Gastrocnemius medialis (tissue), 4 donors: ENCODE data around the gene ALPP. TPM values are rescaled to one million over a fixed set of nuclear protein-coding genes. Genes with fewer than 3 reads are reported as not detected.

ENCODE experiments used
- ATAC-seq, 2 donors: fragments of 150-250 bp; one replicate each; pipeline ENCODE4 v1.9.1; 2016
- DNase-seq, 2 donors: peaks; one replicate each; pipeline ENCODE4 v3.0.0-alpha.2; 2019
- H3K27ac ChIP-seq, 4 donors: fragments of 200-600 bp; sonication (generic); 1 replicate in 1 of 4; 2 replicates in 3 of 4; pipeline ENCODE4 v1.5.1; 2016 to 2018; ENCODE audit warnings: mild to moderate bottlenecking in 2 of 4, moderate library complexity in 1 of 4
- H3K27me3 ChIP-seq, 3 donors: fragments of 200-600 bp; sonication (generic) in 2 of 3; 1 replicate in 1 of 3; 2 replicates in 2 of 3; pipeline versions ENCODE4 v1.5.1 to v1.6.0; 2016 to 2019; ENCODE audit warnings: mild to moderate bottlenecking in 1 of 3, moderate library complexity in 1 of 3
- H3K36me3 ChIP-seq, 2 donors: fragments of 200-600 bp; sonication (generic) in 1 of 2; one replicate each; pipeline ENCODE4 v1.5.1; 2017 to 2018
- H3K4me1 ChIP-seq, 2 donors: fragments of 200-600 bp; sonication (generic) in 1 of 2; one replicate each; pipeline ENCODE4 v1.5.1; 2016 to 2017; ENCODE audit warnings: mild to moderate bottlenecking in 2 of 2
- H3K4me3 ChIP-seq, 4 donors: fragments of 200-600 bp; sonication (generic) in 3 of 4; 1 replicate in 1 of 4; 2 replicates in 3 of 4; pipeline ENCODE4 v1.5.1; 2016 to 2019; ENCODE audit warnings: mild to moderate bottlenecking in 2 of 4
- H3K9me3 ChIP-seq, 3 donors: fragments of 200-600 bp; sonication (generic) in 2 of 3; 1 replicate in 1 of 3; 2 replicates in 2 of 3; pipeline ENCODE4 v1.5.1; 2016 to 2019
- CTCF ChIP-seq, 5 experiments: fragments of 450-650 bp in 3 of 5; fragments of 200-600 bp in 2 of 5; sonication (generic) in 2 of 5; IDR thresholded peaks in 4 of 5; conservative IDR thresholded peaks in 1 of 5; 1 replicate in 4 of 5; 2 replicates in 1 of 5; pipeline ENCODE4 v1.5.1; 2016 to 2019; ENCODE audit warnings: antibody characterized with exemption in 5 of 5, mild to moderate bottlenecking in 3 of 5, moderate library complexity in 3 of 5
- POLR2A ChIP-seq, 2 donors: fragments of 450-650 bp; IDR thresholded peaks; one replicate each; pipeline ENCODE4 v1.6.1; 2017; ENCODE audit warnings: antibody characterized with exemption in 2 of 2, mild to moderate bottlenecking in 2 of 2, moderate library complexity in 2 of 2
- in situ Hi-C, 4 donors: fragments of 200-750 bp; cut with MboI; loops; one replicate each; pipeline versions ENCODE4 v1.15.0 to v1.8.0; 2017; ENCODE audit warnings: low sequenced_read_pairs in 4 of 4
- intact Hi-C: fragments of 100-400 bp; cut with DNase I; formaldehyde crosslinking; loops from one replicate; pipeline ENCODE4 v1.15.1; 2023; ENCODE audit warnings: low total_unique reads
- total RNA-seq, 4 donors: library from RNA; depleted of rRNA; stranded (reverse); fragments of >200 nt; gene quantifications; one replicate each; pipeline versions ENCODE4 v1.1.0 to v1.2.3, GENCODE V29; 2016

ALPP gene
- total RNA-seq, 4 donors from 2014 or later: not detected

GRCh38 chr2:232342635-232343565 is 35.7 kb upstream of the ALPP start:
- peaks cover 1 to 9% (median 6%) of the 10 kb centered on the region in 3 donors for H3K27me3 ChIP-seq
- no peaks in the 10 kb centered on the region for H3K36me3 ChIP-seq
- no peak overlapping the region for H3K4me3 ChIP-seq
- in situ Hi-C loops (no loop called here), intact Hi-C loops (no loop called here)
- DNase-seq: no peak
- H3K27ac ChIP-seq: no peak overlapping the region
- TF ChIP-seq POLR2A (IDR thresholded peaks at IDR 0.05) (no peak), CTCF (IDR thresholded peaks at IDR 0.05 in 4 of 5, conservative IDR thresholded peaks at IDR 0.05 in 1 of 5) (no peak)
- no peaks in the 10 kb centered on the region for H3K9me3 ChIP-seq
- no peak for ATAC-seq
- no peaks in the 10 kb centered on the region for H3K4me1 ChIP-seq

GRCh38 chr2:232343821-232344220 is 34.7 kb upstream of the ALPP start:
- ATAC-seq (no peak), DNase-seq (no peak)
- in situ Hi-C loops: no loop called here
- no peak for TF ChIP-seq POLR2A (IDR thresholded peaks at IDR 0.05)
- TF ChIP-seq CTCF (IDR thresholded peaks at IDR 0.05 in 4 of 5, conservative IDR thresholded peaks at IDR 0.05 in 1 of 5): no peak
- intact Hi-C loops: no loop called here
- Histone ChIP-seq H3K27ac (no peak overlapping the region), H3K36me3 (no peaks in the 10 kb centered on the region), H3K4me1 (no peaks in the 10 kb centered on the region), H3K27me3 (peaks cover 7 to 18% (median 10%) of the 10 kb centered on the region in 3 donors), H3K9me3 (no peaks in the 10 kb centered on the region), H3K4me3 (no peak overlapping the region)

GRCh38 chr2:232345251-232345650 is 33.3 kb upstream of the ALPP start:
- ATAC-seq: no peak
- no peak overlapping the region for H3K4me3 ChIP-seq
- intact Hi-C loops: no loop called here
- in situ Hi-C loops: no loop called here
- H3K9me3 ChIP-seq: no peaks in the 10 kb centered on the region
- H3K36me3 ChIP-seq: no peaks in the 10 kb centered on the region
- DNase-seq: no peak
- TF ChIP-seq POLR2A (IDR thresholded peaks at IDR 0.05) (no peak), CTCF (IDR thresholded peaks at IDR 0.05 in 4 of 5, conservative IDR thresholded peaks at IDR 0.05 in 1 of 5) (no peak)
- H3K27me3 ChIP-seq: peaks cover 12 to 30% (median 23%) of the 10 kb centered on the region in 3 donors
- no peak overlapping the region for H3K27ac ChIP-seq
- no peaks in the 10 kb centered on the region for H3K4me1 ChIP-seq

- no peaks in the 10 kb centered on the region for H3K36me3 ChIP-seq
- H3K4me1 ChIP-seq: peaks cover 0 to 9% of the 10 kb centered on the region in 2 donors
- H3K27ac ChIP-seq: no peak overlapping the region
- TF ChIP-seq CTCF (IDR thresholded peaks at IDR 0.05 in 4 of 5, conservative IDR thresholded peaks at IDR 0.05 in 1 of 5) (no peak), POLR2A (IDR thresholded peaks at IDR 0.05) (no peak)
- in situ Hi-C loops: no loop called here
- H3K27me3 ChIP-seq: peaks cover 27 to 50% (median 43%) of the 10 kb centered on the region in 3 donors
- DNase-seq: no peak
- intact Hi-C loops: no loop called here
- no peaks in the 10 kb centered on the region for H3K9me3 ChIP-seq
- ATAC-seq: no peak
- no peak overlapping the region for H3K4me3 ChIP-seq
These were observed 31.2 kb upstream of the ALPP start for GRCh38 chr2:232347369-232347768.
